Right atrium auricular region (tissue), 2 donors: ENCODE results near the gene SPINK9. TPM values are rescaled to one million over a fixed set of nuclear protein-coding genes. Genes with fewer than 3 reads are reported as not detected.
"Not testable (repeated sequence)": the region's sequence is repeated elsewhere in the genome, so short reads cannot be mapped to it uniquely, and the experiment has no call there.

Experiments
- DNase-seq: peaks from one replicate; pipeline ENCODE4 v3.0.0-alpha.2; 2019; ENCODE audit warnings: low spot score
- H3K27ac ChIP-seq, 2 donors: fragments of 200-600 bp; sonication (generic); 1 replicate in 1 of 2; 2 replicates in 1 of 2; pipeline ENCODE4 v1.5.1; 2016 to 2019
- H3K27me3 ChIP-seq, 2 donors: fragments of 200-600 bp; sonication (generic); one replicate each; pipeline versions ENCODE4 v1.5.1 to v1.6.0; 2017 to 2019
- H3K36me3 ChIP-seq: fragments of 200-600 bp; sonication (generic); one replicate; pipeline ENCODE4 v1.5.1; 2016
- H3K4me1 ChIP-seq, 2 donors: fragments of 200-600 bp; sonication (generic); one replicate each; pipeline versions ENCODE4 v1.5.1 to v1.6.0; 2017 to 2019
- H3K4me3 ChIP-seq, 2 donors: fragments of 200-600 bp; sonication (generic); 1 replicate in 1 of 2; 2 replicates in 1 of 2; pipeline ENCODE4 v1.5.1; 2017 to 2019; ENCODE audit warnings: mild to moderate bottlenecking in 1 of 2, moderate library complexity in 1 of 2
- H3K9me3 ChIP-seq, 2 donors: fragments of 200-600 bp; sonication (generic); one replicate each; pipeline ENCODE4 v1.5.1; 2019
- total RNA-seq, 2 donors: library from RNA; depleted of rRNA; stranded (reverse); fragments of >200 nt; gene quantifications; one replicate each; pipeline ENCODE4 v1.1.0, GENCODE V29; 2016
- TF ChIP-seq, protein P1 (sequence below), 2 donors: fragments of 200-600 bp; sonication (generic); IDR thresholded peaks; one replicate each; pipeline ENCODE4 v1.5.1; 2019; ENCODE audit warnings: antibody characterized with exemption in 2 of 2

Gene SPINK9
- total RNA-seq, 2 donors from 2014 or later, result not detected

GRCh38 chr5:148309746-148310145, 25.6 kb upstream of the SPINK9 start:
- Histone ChIP-seq H3K9me3 (no peaks in the 10 kb centered on the region), H3K27ac (no peak overlapping the region), H3K4me3 (no peak overlapping the region), H3K4me1 (no peaks in the 10 kb centered on the region), H3K36me3 (no peaks in the 10 kb centered on the region), H3K27me3 (no peaks in the 10 kb centered on the region)
- DNase-seq, result no peak
- TF ChIP-seq, protein P1, sequence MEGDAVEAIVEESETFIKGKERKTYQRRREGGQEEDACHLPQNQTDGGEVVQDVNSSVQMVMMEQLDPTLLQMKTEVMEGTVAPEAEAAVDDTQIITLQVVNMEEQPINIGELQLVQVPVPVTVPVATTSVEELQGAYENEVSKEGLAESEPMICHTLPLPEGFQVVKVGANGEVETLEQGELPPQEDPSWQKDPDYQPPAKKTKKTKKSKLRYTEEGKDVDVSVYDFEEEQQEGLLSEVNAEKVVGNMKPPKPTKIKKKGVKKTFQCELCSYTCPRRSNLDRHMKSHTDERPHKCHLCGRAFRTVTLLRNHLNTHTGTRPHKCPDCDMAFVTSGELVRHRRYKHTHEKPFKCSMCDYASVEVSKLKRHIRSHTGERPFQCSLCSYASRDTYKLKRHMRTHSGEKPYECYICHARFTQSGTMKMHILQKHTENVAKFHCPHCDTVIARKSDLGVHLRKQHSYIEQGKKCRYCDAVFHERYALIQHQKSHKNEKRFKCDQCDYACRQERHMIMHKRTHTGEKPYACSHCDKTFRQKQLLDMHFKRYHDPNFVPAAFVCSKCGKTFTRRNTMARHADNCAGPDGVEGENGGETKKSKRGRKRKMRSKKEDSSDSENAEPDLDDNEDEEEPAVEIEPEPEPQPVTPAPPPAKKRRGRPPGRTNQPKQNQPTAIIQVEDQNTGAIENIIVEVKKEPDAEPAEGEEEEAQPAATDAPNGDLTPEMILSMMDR (IDR thresholded peaks at IDR 0.05), result no peak

GRCh38 chr5:148311484-148311883, 23.9 kb upstream of the SPINK9 start:
- Histone ChIP-seq H3K36me3 (no peaks in the 10 kb centered on the region), H3K4me3 (no peak overlapping the region), H3K9me3 (no peaks in the 10 kb centered on the region), H3K27me3 (no peaks in the 10 kb centered on the region), H3K27ac (no peak overlapping the region), H3K4me1 (no peaks in the 10 kb centered on the region)
- DNase-seq, result no peak
- TF ChIP-seq, protein P1 (IDR thresholded peaks at IDR 0.05), result no peak

DNA sequence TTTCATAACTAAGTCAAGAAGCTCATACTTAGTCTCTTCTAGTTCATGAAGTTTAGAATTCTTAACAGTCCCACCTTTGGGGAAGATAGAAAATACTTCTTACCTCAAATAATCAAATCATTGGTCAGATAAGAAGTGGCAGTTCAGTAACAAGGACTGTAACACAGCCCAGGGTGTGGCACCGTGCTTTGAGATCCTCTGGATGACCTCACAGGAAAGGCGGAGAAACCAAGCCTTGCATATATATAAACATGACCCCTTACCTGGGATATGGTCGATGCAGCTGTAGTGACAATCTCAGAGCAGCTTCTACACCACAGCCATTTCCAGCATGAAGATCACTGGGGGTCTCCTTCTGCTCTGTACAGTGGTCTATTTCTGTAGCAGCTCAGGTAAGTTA, 23.2 kb upstream of the SPINK9 start, which contains the start of gene SPINK7:
Gene SPINK7 (plus strand): TSS at position 271 of the 400 bp plus-strand sequence. CDS start 61 bp downstream, at position 332.
- DNase-seq, result no peak
- no peaks in the 10 kb centered on the region for H3K27me3 ChIP-seq
- no peak within 1 kb of the TSS for H3K27ac ChIP-seq
- no peaks in the 10 kb centered on the region for H3K9me3 ChIP-seq
- H3K36me3 ChIP-seq, result no peaks in the 10 kb centered on the region
- TF ChIP-seq, protein P1 (IDR thresholded peaks at IDR 0.05), result no peak
- no peaks in the 10 kb centered on the region for H3K4me1 ChIP-seq
- no peak within 1 kb of the TSS for H3K4me3 ChIP-seq

GRCh38 chr5:148314187-148314586, 21.2 kb upstream of the SPINK9 start:
- DNase-seq, result no peak
- Histone ChIP-seq H3K36me3 (no peaks in the 10 kb centered on the region), H3K27me3 (no peaks in the 10 kb centered on the region), H3K9me3 (no peaks in the 10 kb centered on the region), H3K27ac (no peak overlapping the region), H3K4me1 (no peaks in the 10 kb centered on the region), H3K4me3 (no peak overlapping the region)
- TF ChIP-seq, protein P1 (IDR thresholded peaks at IDR 0.05), result no peak

DNA sequence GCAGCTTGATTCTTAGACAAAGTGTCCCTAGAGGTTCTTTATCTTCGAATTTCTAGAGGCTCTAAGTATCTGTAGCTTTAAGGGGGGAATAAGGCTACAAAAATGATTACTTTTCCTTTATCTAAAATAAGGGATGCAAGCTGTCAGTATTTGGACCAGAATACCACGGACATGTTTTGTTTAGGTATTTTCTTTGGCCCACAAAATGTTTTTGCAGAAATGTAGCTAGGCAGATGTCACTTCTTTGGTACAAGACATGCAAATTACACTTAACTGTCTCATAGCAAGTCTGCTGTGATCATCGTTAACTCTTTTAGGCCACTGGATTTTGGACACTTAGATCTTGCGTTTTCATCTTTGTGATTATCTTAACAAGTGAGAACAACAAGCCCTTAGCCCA, 20.6 kb upstream of the SPINK9 start:
- H3K27ac ChIP-seq, result peak overlapping the region in 1 of 2 donors; percentile 1

GRCh38 chr5:148320011-148320963, 15.1 kb upstream of the SPINK9 start:
- not testable (repeated sequence) for DNase-seq, H3K9me3 ChIP-seq, H3K27me3 ChIP-seq, H3K36me3 ChIP-seq, H3K4me1 ChIP-seq
- Histone ChIP-seq H3K4me3 (peak overlapping the region in 1 of 2 donors; percentile 50), H3K27ac (peak overlapping the region in 1 of 2 donors; percentile 16)

More for the DNA sequence above, 20.6 kb upstream of the SPINK9 start:
- TF ChIP-seq, protein P1 (IDR thresholded peaks at IDR 0.05), result no peak
- no peaks in the 10 kb centered on the region for H3K4me1 ChIP-seq
- H3K4me3 ChIP-seq, result no peak overlapping the region
- H3K27me3 ChIP-seq, result no peaks in the 10 kb centered on the region
- no peaks in the 10 kb centered on the region for H3K36me3 ChIP-seq
- no peaks in the 10 kb centered on the region for H3K9me3 ChIP-seq
- no peak for DNase-seq
